Adrenal gland (tissue), 5 donors: ENCODE data around the gene FOXQ1.

Source experiments
- POLR2A ChIP-seq, 2 donors: fragments of 450-650 bp; IDR thresholded peaks; one replicate each; pipeline ENCODE4 v1.6.1; 2017; ENCODE audit warnings: antibody characterized with exemption in 2 of 2, mild to moderate bottlenecking in 2 of 2, moderate library complexity in 1 of 2
- TF ChIP-seq, protein P1 (sequence below), 6 experiments: fragments of 450-650 bp in 4 of 6; fragments of 200-600 bp in 2 of 6; sonication (generic) in 1 of 6; IDR thresholded peaks; 1 replicate in 5 of 6; 2 replicates in 1 of 6; pipeline versions ENCODE4 v1.5.1 to v1.8.0; 2016 to 2021; ENCODE audit warnings: antibody characterized with exemption in 6 of 6, mild to moderate bottlenecking in 2 of 6, moderate library complexity in 1 of 6
- donor health status: DM: no; HTN: no; CAD: no.

DNA sequence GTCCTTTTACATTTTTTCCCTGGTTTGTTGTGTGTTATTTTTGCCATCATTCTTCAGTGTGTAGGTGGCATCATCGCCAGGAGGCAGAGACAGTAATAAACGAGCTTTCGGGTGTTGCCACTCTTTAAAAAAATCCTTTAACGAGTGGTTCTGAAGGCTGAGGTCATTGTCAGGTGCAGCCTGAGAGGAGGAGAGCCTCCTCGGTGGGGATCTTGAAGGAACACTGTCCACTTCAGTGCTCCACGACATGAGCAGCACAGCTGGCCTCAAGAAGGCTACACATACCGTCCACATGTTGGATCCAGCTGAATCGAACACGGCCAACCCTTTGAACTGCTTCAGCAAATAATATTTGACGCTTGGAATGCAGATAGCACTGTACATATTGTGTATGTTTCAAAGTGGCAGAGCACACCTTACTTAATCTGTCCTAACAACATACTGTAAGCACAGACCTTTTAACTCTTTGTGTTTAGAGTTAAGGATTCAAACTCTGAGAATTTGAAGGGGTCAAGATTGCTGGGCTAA is 48.0 kb upstream of the FOXQ1 start:
- TF ChIP-seq, protein P1, sequence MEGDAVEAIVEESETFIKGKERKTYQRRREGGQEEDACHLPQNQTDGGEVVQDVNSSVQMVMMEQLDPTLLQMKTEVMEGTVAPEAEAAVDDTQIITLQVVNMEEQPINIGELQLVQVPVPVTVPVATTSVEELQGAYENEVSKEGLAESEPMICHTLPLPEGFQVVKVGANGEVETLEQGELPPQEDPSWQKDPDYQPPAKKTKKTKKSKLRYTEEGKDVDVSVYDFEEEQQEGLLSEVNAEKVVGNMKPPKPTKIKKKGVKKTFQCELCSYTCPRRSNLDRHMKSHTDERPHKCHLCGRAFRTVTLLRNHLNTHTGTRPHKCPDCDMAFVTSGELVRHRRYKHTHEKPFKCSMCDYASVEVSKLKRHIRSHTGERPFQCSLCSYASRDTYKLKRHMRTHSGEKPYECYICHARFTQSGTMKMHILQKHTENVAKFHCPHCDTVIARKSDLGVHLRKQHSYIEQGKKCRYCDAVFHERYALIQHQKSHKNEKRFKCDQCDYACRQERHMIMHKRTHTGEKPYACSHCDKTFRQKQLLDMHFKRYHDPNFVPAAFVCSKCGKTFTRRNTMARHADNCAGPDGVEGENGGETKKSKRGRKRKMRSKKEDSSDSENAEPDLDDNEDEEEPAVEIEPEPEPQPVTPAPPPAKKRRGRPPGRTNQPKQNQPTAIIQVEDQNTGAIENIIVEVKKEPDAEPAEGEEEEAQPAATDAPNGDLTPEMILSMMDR (IDR thresholded peaks at IDR 0.05): no peak
- no peak for TF ChIP-seq POLR2A (IDR thresholded peaks at IDR 0.05)
